Measurements from ENCODE around the gene RRBP1.

RRBP1 gene

DNA sequence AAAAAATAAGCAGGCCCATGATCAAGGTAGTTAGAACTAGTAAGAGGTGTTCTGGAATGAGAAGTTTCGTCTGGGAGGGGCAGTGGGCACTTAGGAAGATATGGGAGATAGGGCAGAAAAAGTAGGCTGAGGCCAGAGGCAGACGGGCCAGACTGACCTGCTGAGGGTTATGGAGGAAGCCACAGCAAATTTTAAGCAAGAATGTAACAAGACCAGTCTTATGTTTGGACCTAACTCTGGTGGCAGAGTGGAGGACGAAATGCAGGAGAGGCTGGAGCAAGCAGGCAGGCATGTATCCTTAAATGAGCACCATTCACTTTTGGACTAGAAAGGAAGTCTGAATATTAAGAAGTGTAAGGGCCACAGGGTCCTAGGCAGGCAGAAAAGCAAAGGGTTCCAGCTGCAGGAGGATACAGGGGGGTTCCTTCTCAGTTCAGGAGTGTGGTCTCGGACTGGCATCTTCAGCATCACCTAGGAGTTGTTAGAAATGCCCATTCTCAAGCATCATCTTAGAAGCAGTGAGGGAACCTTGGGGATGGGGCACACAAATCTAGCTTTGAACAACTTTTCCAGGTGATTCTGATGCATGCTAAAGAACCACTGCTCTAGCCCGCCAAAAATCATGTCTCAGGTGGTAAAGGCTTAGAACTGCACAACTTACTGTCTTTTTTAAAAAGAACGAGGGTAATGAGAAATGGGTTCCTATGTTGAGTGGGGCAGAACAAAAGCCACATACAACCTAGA lies 113.8 kb downstream of the RRBP1 start:
- no peak for DNase-seq

DNA sequence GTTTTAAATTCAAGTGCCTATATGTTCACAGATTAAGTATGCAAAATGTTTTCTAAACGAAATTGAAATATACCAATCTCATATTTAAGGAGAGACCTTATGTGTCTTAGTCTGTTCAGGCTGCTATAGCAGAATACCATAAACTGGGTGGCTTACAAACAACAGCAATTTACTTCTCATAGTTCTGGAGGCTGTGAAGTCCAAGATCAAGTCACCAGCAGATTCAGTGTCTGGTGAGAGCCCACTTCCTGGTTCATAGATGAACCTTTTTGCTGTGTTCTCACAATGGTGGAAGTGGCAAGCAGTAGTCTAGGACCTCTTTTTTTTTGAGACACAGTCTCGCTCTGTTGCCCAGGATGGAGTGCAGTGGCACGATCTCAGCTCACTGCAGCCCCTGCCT lies 115.7 kb downstream of the RRBP1 start:
- no peak for DNase-seq

DNA sequence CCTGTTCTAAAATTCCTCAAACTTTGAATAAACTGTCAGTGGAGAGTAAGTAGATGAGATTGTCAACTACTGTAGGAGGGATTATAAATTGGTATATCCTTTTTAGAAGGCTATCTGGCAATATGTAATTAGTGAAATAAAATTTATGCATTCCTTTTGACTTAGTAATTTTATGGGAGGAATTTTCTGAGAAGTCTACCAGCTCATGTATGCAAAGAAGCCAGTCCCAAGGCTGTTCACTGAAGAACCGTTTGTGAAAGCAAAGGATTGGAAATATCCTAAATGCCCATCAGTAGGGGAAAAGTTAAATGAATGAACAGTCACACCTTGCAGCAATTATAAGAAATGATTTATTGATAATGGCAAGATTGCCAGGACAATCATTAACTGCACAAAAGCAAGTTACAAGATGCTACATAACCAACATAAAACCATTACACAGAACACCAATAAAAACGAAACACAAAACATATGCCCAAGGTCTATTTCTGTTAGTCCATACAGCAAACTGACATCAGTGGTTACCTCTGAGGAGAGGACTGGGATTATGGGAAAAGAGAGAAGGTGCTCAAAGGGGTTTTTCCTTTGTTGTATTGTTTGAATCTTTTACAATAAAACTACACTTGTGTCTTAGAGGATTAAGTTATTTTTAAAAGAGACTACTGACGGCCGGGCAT lies 116.7 kb downstream of the RRBP1 start:
- DNase-seq, result no peak

All from CD4-positive, alpha-beta T cell treated with Interleukin-1 beta for 1 hour (primary cell).